Activated CD8-positive, alpha-beta T cell treated with anti-CD3 and anti-CD28 coated beads for 36 hours (primary cell): ENCODE data around the gene ECI1. TPM values are rescaled to one million over a fixed set of nuclear protein-coding genes. Genes with fewer than 3 reads are reported as not detected.
A peak's percentile ranks its signal among the peaks of the same experiment; 100 is the strongest.

ENCODE experiments used
- ATAC-seq: fragments of 200-7000 bp; cut with Tn5 transposase; one replicate; pipeline ENCODE4 v1.10.0; 2021; ENCODE audit warnings: mild to moderate bottlenecking, moderate library complexity
- CTCF ChIA-PET: fragments of 350-600 bp; sonication (Branson Sonifier 250); formaldehyde crosslinking; loops from one replicate; lab custom pipeline; 2021; ENCODE audit warnings: antibody characterized with exemption; lab: Charles Lee
- POLR2A ChIA-PET: fragments of 350-600 bp; sonication (Branson Sonifier 250); formaldehyde crosslinking; loops from one replicate; lab custom pipeline; 2021; ENCODE audit warnings: antibody characterized with exemption; lab: Charles Lee
- DNase-seq: peaks from one replicate; pipeline ENCODE4 v3.0.0-alpha.2; 2020
- H3K27ac Mint-ChIP-seq: one replicate; pipeline ENCODE4 v1.8.0; 2021; ENCODE audit warnings: mild to moderate bottlenecking, mixed read lengths
- H3K27me3 Mint-ChIP-seq: one replicate; pipeline ENCODE4 v1.8.0; 2021; ENCODE audit warnings: mixed read lengths
- H3K36me3 Mint-ChIP-seq: one replicate; pipeline ENCODE4 v1.8.0; 2021; ENCODE audit warnings: low read depth, mixed read lengths
- H3K4me1 Mint-ChIP-seq: one replicate; pipeline ENCODE4 v1.8.0; 2021; ENCODE audit warnings: low read depth, mixed read lengths
- H3K4me3 Mint-ChIP-seq: one replicate; pipeline ENCODE4 v1.8.0; 2021; ENCODE audit warnings: mild to moderate bottlenecking, moderate library complexity, mixed read lengths
- H3K9me3 Mint-ChIP-seq: one replicate; pipeline ENCODE4 v1.8.0; 2021; ENCODE audit warnings: mixed read lengths
- CTCF ChIP-seq: fragments of 200-600 bp; IDR thresholded peaks from one replicate; pipeline ENCODE4 v1.8.0; 2022; ENCODE audit warnings: antibody characterized with exemption, mild to moderate bottlenecking
- intact Hi-C: fragments of 100-400 bp; cut with micrococcal nuclease; formaldehyde crosslinking; loops from one replicate; pipeline ENCODE4 v1.10.0; 2022
- total RNA-seq, 2 experiments: library from RNA; stranded (reverse); gene quantifications; one replicate each; pipeline ENCODE4 v1.2.3, GENCODE V29; 2021

Gene ECI1
- total RNA-seq, 2 experiments from 2014 or later: 37.4 to 40.5 TPM

- ChIA-PET POLR2A (interaction anchor here (0.8 to 4.0 kb wide), 6 partner anchors 10 to 71 kb away, joined by 3 to 19 read pairs (median 4); partner anchors contain the start of genes DNASE1L2, ECI1 and TRAF7), CTCF (interaction anchor here (0.8 to 2.7 kb wide), 2 partner anchors 26 to 31 kb away, joined by 4 to 9 read pairs; partner anchors contain the start of gene ECI1)
- Mint-ChIP-seq H3K36me3 (peaks cover 12% of the 10 kb centered on the region), H3K27ac (no peak overlapping the region), H3K4me1 (peaks cover 10% of the 10 kb centered on the region), H3K4me3 (no peak overlapping the region), H3K27me3 (no peaks in the 10 kb centered on the region), H3K9me3 (no peaks in the 10 kb centered on the region)
- intact Hi-C loops: no loop called here
- no peak for ATAC-seq
- TF ChIP-seq CTCF: no peak
- no peak for DNase-seq
Observed at GRCh38 chr16:2226245-2226793, 25.1 kb downstream of the ECI1 start.

- DNase-seq: peak; percentile 48
- ATAC-seq: peak; percentile 4
- Mint-ChIP-seq H3K36me3 (peaks cover 4% of the 10 kb centered on the region), H3K27ac (peak overlapping the region; percentile 52), H3K4me1 (peaks cover 10% of the 10 kb centered on the region), H3K9me3 (no peaks in the 10 kb centered on the region), H3K4me3 (peak overlapping the region; percentile 80), H3K27me3 (no peaks in the 10 kb centered on the region)
- ChIA-PET POLR2A (interaction anchor here (1.0 to 4.0 kb wide), 4 partner anchors 10 to 69 kb away, joined by 3 to 19 read pairs (median 4); partner anchors contain the start of genes ECI1 and TRAF7), CTCF (interaction anchor here (1.8 to 2.7 kb wide), 2 partner anchors 28 to 29 kb away, joined by 6 to 9 read pairs; partner anchors contain the start of gene ECI1)
- TF ChIP-seq CTCF: no peak
- intact Hi-C loops: no loop called here
Observed at GRCh38 chr16:2223942-2224486, 27.4 kb downstream of the ECI1 start.

- peak within 1 kb of the TSS; percentile 52 for H3K27ac Mint-ChIP-seq
- H3K4me3 Mint-ChIP-seq: peak within 1 kb of the TSS; percentile 80
- H3K27me3 Mint-ChIP-seq: no peaks in the 10 kb centered on the region
- ATAC-seq: peak; percentile 99
- CTCF ChIA-PET: interaction anchor here (1.1 to 2.7 kb wide), 3 partner anchors 14 to 29 kb away, joined by 3 to 9 read pairs (median 6); partner anchors contain the start of gene ECI1
- POLR2A ChIA-PET: interaction anchor here (0.6 to 4.0 kb wide), 6 partner anchors 11 to 68 kb away, joined by 3 to 19 read pairs (median 3); partner anchors contain the start of genes ECI1 and TRAF7
- H3K4me1 Mint-ChIP-seq: peaks cover 10% of the 10 kb centered on the region
- H3K9me3 Mint-ChIP-seq: no peaks in the 10 kb centered on the region
- DNase-seq: peak; percentile 100
- intact Hi-C loops: no loop called here
- TF ChIP-seq CTCF: no peak
- peaks cover 4% of the 10 kb centered on the region for H3K36me3 Mint-ChIP-seq
Observed at GRCh38 chr16:2223221-2223941, 28.0 kb downstream of the ECI1 start, which contains the start of gene E4F1. Gene E4F1, plus strand, starts transcription at chr16:2223591. Its CDS starts 23 bp downstream, at chr16:2223614.

GRCh38 chr16:2216330-2216729, 35.1 kb downstream of the ECI1 start:
- CTCF ChIA-PET: interaction anchor here (1.1 to 1.5 kb wide), 2 partner anchors 22 to 34 kb away, joined by 4 to 5 read pairs; no protein-coding TSS in a partner anchor
- no peak for TF ChIP-seq CTCF

More at GRCh38 chr16:2216330-2216729, 35.1 kb downstream of the ECI1 start:
- intact Hi-C loops: no loop called here
- POLR2A ChIA-PET: interaction anchor here (1.2 to 2.6 kb wide), 5 partner anchors 10 to 252 kb away, joined by 3 to 17 read pairs (median 6); partner anchors contain the start of genes MLST8, RPS2 and TRAF7
- Mint-ChIP-seq H3K9me3 (no peaks in the 10 kb centered on the region), H3K36me3 (peaks cover 29% of the 10 kb centered on the region), H3K27ac (peak overlapping the region; percentile 36), H3K4me1 (peaks cover 21% of the 10 kb centered on the region), H3K27me3 (no peaks in the 10 kb centered on the region), H3K4me3 (peak overlapping the region; percentile 92)
- no peak for DNase-seq
- no peak for ATAC-seq
